Activated CD4-positive, alpha-beta T cell treated with anti-CD3 and anti-CD28 coated beads, Interleukin-2, amount 10 ng/mL, durations not matched to agents 24 days and 14 days (primary cell): ENCODE data around the gene TSN. TPM values are rescaled to one million over a fixed set of nuclear protein-coding genes. Genes with fewer than 3 reads are reported as not detected.

Experiments used
- DNase-seq: peaks from one replicate; pipeline ENCODE4 v3.0.0; 2022
- H3K27ac Mint-ChIP-seq: one replicate; pipeline ENCODE4 v1.8.0; 2022; ENCODE audit warnings: mild to moderate bottlenecking, mixed read lengths
- H3K27me3 Mint-ChIP-seq: one replicate; pipeline ENCODE4 v1.8.0; 2022; ENCODE audit warnings: mixed read lengths
- H3K36me3 Mint-ChIP-seq: one replicate; pipeline ENCODE4 v1.8.0; 2022; ENCODE audit warnings: low read depth, mild to moderate bottlenecking, mixed read lengths
- H3K4me1 Mint-ChIP-seq: one replicate; pipeline ENCODE4 v1.8.0; 2021; ENCODE audit warnings: mixed read lengths
- H3K4me3 Mint-ChIP-seq: one replicate; pipeline ENCODE4 v1.8.0; 2022; ENCODE audit warnings: mild to moderate bottlenecking, moderate library complexity, mixed read lengths
- H3K9me3 Mint-ChIP-seq: one replicate; pipeline ENCODE4 v1.8.0; 2021; ENCODE audit warnings: mixed read lengths
- intact Hi-C: fragments of 100-400 bp; cut with micrococcal nuclease; formaldehyde crosslinking; loops from one replicate; pipeline ENCODE4 v1.15.1; 2023
- total RNA-seq: library from RNA; stranded (reverse); gene quantifications from 2 replicates; pipeline ENCODE4 v1.2.3, GENCODE V29; 2022

The TSN gene
- total RNA-seq, 1 donor from 2014 or later: 72.6 TPM

GRCh38 chr2:121768143-121768755 lies 12.8 kb downstream of the TSN start:
- H3K36me3 Mint-ChIP-seq: peaks cover 34% of the 10 kb centered on the region
- H3K9me3 Mint-ChIP-seq: no peaks in the 10 kb centered on the region
- intact Hi-C loops: no loop called here
- no peak for DNase-seq
- no peak overlapping the region for H3K27ac Mint-ChIP-seq
- H3K4me3 Mint-ChIP-seq: no peak overlapping the region
- no peaks in the 10 kb centered on the region for H3K27me3 Mint-ChIP-seq
- no peaks in the 10 kb centered on the region for H3K4me1 Mint-ChIP-seq

- DNase-seq: no peak
- no peak overlapping the region for H3K27ac Mint-ChIP-seq
- no peaks in the 10 kb centered on the region for H3K27me3 Mint-ChIP-seq
- no peaks in the 10 kb centered on the region for H3K9me3 Mint-ChIP-seq
- H3K4me3 Mint-ChIP-seq: no peak overlapping the region
- no peaks in the 10 kb centered on the region for H3K4me1 Mint-ChIP-seq
- intact Hi-C loops: no loop called here
- peaks cover 9% of the 10 kb centered on the region for H3K36me3 Mint-ChIP-seq
These were observed 16.7 kb downstream of the TSN start for GRCh38 chr2:121771976-121772742.

GRCh38 chr2:121774235-121774634 lies 18.8 kb downstream of the TSN start:
- Mint-ChIP-seq H3K27ac (no peak overlapping the region), H3K4me1 (no peaks in the 10 kb centered on the region), H3K4me3 (no peak overlapping the region), H3K27me3 (no peaks in the 10 kb centered on the region), H3K9me3 (no peaks in the 10 kb centered on the region), H3K36me3 (no peaks in the 10 kb centered on the region)
- DNase-seq: no peak
- intact Hi-C loops: no loop called here

GRCh38 chr2:121776361-121776760 lies 20.9 kb downstream of the TSN start:
- no peak for DNase-seq
- Mint-ChIP-seq H3K27me3 (peaks cover 2% of the 10 kb centered on the region), H3K27ac (no peak overlapping the region), H3K9me3 (no peaks in the 10 kb centered on the region), H3K4me1 (no peaks in the 10 kb centered on the region), H3K36me3 (no peaks in the 10 kb centered on the region), H3K4me3 (no peak overlapping the region)
- intact Hi-C loops: no loop called here

GRCh38 chr2:121776885-121777698 lies 21.6 kb downstream of the TSN start:
- intact Hi-C loops: no loop called here
- Mint-ChIP-seq H3K27ac (no peak overlapping the region), H3K27me3 (peaks cover 2% of the 10 kb centered on the region), H3K4me3 (no peak overlapping the region), H3K4me1 (no peaks in the 10 kb centered on the region), H3K36me3 (no peaks in the 10 kb centered on the region), H3K9me3 (no peaks in the 10 kb centered on the region)
- no peak for DNase-seq

- H3K4me3 Mint-ChIP-seq: no peak overlapping the region
- H3K9me3 Mint-ChIP-seq: no peaks in the 10 kb centered on the region
- peaks cover 2% of the 10 kb centered on the region for H3K27me3 Mint-ChIP-seq
- H3K4me1 Mint-ChIP-seq: no peaks in the 10 kb centered on the region
- H3K36me3 Mint-ChIP-seq: no peaks in the 10 kb centered on the region
- DNase-seq: no peak
- intact Hi-C loops: no loop called here
- no peak overlapping the region for H3K27ac Mint-ChIP-seq
These were observed 22.2 kb downstream of the TSN start for GRCh38 chr2:121777699-121778058.

- Mint-ChIP-seq H3K9me3 (no peaks in the 10 kb centered on the region), H3K36me3 (no peaks in the 10 kb centered on the region), H3K27me3 (peaks cover 10% of the 10 kb centered on the region), H3K4me3 (no peak overlapping the region), H3K4me1 (no peaks in the 10 kb centered on the region), H3K27ac (no peak overlapping the region)
- intact Hi-C loops: no loop called here
- no peak for DNase-seq
These were observed 23.5 kb downstream of the TSN start for GRCh38 chr2:121778741-121779487.

GRCh38 chr2:121783180-121783579 lies 27.7 kb downstream of the TSN start:
- H3K27ac Mint-ChIP-seq: no peak overlapping the region
- H3K4me3 Mint-ChIP-seq: no peak overlapping the region
- H3K4me1 Mint-ChIP-seq: no peaks in the 10 kb centered on the region
- no peak for DNase-seq
- intact Hi-C loops: no loop called here
- H3K9me3 Mint-ChIP-seq: no peaks in the 10 kb centered on the region
- no peaks in the 10 kb centered on the region for H3K36me3 Mint-ChIP-seq
- peaks cover 10% of the 10 kb centered on the region for H3K27me3 Mint-ChIP-seq

- Mint-ChIP-seq H3K4me3 (no peak overlapping the region), H3K9me3 (no peaks in the 10 kb centered on the region), H3K36me3 (no peaks in the 10 kb centered on the region), H3K27ac (no peak overlapping the region), H3K27me3 (peaks cover 7% of the 10 kb centered on the region), H3K4me1 (no peaks in the 10 kb centered on the region)
- DNase-seq: no peak
- intact Hi-C loops: no loop called here
These were observed 33.2 kb downstream of the TSN start for GRCh38 chr2:121788685-121789084.

GRCh38 chr2:121790276-121790956 lies 35.0 kb downstream of the TSN start:
- DNase-seq: no peak
- H3K9me3 Mint-ChIP-seq: no peaks in the 10 kb centered on the region
- intact Hi-C loops: no loop called here
- H3K27ac Mint-ChIP-seq: no peak overlapping the region
- no peak overlapping the region for H3K4me3 Mint-ChIP-seq
- H3K27me3 Mint-ChIP-seq: peaks cover 6% of the 10 kb centered on the region
- no peaks in the 10 kb centered on the region for H3K4me1 Mint-ChIP-seq
- no peaks in the 10 kb centered on the region for H3K36me3 Mint-ChIP-seq

- no peaks in the 10 kb centered on the region for H3K36me3 Mint-ChIP-seq
- no peaks in the 10 kb centered on the region for H3K4me1 Mint-ChIP-seq
- peaks cover 6% of the 10 kb centered on the region for H3K27me3 Mint-ChIP-seq
- no peaks in the 10 kb centered on the region for H3K9me3 Mint-ChIP-seq
- intact Hi-C loops: no loop called here
- no peak overlapping the region for H3K4me3 Mint-ChIP-seq
- DNase-seq: no peak
- H3K27ac Mint-ChIP-seq: no peak overlapping the region
These were observed 35.8 kb downstream of the TSN start for GRCh38 chr2:121791290-121791689.

GRCh38 chr2:121791801-121792221 lies 36.4 kb downstream of the TSN start:
- H3K36me3 Mint-ChIP-seq: no peaks in the 10 kb centered on the region
- no peaks in the 10 kb centered on the region for H3K9me3 Mint-ChIP-seq
- H3K4me1 Mint-ChIP-seq: no peaks in the 10 kb centered on the region
- no peak overlapping the region for H3K27ac Mint-ChIP-seq
- no peak for DNase-seq
- peaks cover 6% of the 10 kb centered on the region for H3K27me3 Mint-ChIP-seq
- no peak overlapping the region for H3K4me3 Mint-ChIP-seq
- intact Hi-C loops: no loop called here

- no peak overlapping the region for H3K27ac Mint-ChIP-seq
- intact Hi-C loops: no loop called here
- no peaks in the 10 kb centered on the region for H3K4me1 Mint-ChIP-seq
- H3K27me3 Mint-ChIP-seq: peaks cover 6% of the 10 kb centered on the region
- H3K36me3 Mint-ChIP-seq: no peaks in the 10 kb centered on the region
- H3K9me3 Mint-ChIP-seq: no peaks in the 10 kb centered on the region
- H3K4me3 Mint-ChIP-seq: no peak overlapping the region
- DNase-seq: no peak
These were observed 38.4 kb downstream of the TSN start for GRCh38 chr2:121793816-121794215.
